ENCODE measurements around the gene PTX3.

PTX3 gene

DNA sequence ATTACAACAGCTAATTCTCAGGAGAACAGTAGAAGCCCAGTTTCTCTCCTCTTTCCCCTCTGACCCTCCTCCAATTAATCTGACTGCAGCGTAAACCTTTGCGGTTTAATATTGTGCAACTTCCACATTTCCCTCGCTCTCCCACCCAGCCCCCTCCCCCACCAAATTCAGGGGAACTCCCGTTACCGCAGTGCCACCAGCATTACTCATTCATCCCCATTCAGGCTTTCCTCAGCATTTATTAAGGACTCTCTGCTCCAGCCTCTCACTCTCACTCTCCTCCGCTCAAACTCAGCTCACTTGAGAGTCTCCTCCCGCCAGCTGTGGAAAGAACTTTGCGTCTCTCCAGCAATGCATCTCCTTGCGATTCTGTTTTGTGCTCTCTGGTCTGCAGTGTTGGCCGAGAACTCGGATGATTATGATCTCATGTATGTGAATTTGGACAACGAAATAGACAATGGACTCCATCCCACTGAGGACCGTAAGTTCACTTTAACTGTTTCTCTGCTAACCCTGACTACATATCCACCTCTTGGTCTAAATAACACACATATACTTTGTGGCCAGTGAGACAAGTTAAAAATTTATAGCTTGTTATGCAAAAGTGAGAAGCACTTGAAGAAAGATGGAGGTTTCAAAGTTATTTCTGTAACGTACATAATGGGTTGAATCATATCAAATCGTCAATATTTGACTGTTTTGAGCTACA, at the start of gene PTX3:
Gene PTX3 (plus strand): TSS at position 268 of the 709 bp plus-strand sequence. CDS start 84 bp downstream, at position 352.
- intact Hi-C loops (cut with DNase I): no loop called here
- DNase-seq: peak in 3 of 10 donors; percentile 7 to 50 (median 8)

DNA sequence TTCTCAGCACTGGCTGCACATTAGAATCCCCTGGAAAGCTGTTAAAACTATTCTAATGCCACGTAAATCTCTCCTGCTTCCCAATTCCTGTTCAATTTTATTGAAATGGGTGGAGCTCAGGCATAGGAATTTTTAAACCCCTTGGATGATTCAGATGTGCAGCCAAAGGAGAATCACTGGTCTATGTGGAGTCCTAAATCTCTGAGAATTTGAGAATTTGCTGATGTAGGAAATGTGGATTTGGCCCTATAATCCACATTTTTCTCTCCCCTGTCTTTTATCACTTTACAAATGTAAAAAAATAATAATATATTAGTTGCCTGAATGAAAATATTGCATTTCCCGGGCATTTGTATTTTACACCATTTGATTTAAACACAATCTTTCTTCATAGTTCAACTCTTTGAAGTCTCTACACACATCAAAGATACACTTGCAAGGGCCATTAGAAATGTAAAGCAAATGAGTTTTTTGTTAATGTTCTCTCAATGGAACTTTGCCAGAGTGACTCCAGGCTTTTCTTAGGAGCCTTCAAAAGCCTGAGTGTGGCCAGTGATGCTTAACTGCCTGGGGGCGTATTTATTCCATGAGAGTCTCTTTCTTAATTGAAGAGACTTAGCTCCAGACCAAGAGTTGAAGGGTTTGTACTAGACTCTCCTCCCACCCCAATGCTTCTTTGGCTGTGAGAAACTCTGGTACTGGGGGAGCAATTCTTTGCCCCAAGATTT, 48.8 kb upstream of the PTX3 start:
- intact Hi-C loops (cut with DNase I): no loop called here

DNA sequence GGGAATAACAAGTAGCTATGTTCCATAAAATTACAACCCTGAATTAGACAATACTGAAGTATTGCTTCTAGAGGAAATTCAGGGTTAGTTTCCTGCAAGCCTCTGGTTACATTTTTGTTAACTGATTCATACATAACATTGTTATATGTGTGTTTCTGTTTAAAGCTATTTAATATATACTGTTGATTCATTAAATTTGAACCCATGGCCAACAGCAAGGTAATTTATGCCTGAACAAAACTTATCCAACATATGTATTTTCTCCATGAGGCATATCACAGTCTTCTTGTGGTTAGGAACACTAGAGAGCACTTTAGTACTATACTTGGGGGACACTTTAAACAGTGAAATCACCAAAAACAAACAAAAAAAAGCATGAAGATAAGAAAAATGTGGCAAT, 47.7 kb upstream of the PTX3 start:
- DNase-seq: no peak
- intact Hi-C loops (cut with DNase I): no loop called here

More for the DNA sequence above, 48.8 kb upstream of the PTX3 start:
- DNase-seq: no peak

DNA sequence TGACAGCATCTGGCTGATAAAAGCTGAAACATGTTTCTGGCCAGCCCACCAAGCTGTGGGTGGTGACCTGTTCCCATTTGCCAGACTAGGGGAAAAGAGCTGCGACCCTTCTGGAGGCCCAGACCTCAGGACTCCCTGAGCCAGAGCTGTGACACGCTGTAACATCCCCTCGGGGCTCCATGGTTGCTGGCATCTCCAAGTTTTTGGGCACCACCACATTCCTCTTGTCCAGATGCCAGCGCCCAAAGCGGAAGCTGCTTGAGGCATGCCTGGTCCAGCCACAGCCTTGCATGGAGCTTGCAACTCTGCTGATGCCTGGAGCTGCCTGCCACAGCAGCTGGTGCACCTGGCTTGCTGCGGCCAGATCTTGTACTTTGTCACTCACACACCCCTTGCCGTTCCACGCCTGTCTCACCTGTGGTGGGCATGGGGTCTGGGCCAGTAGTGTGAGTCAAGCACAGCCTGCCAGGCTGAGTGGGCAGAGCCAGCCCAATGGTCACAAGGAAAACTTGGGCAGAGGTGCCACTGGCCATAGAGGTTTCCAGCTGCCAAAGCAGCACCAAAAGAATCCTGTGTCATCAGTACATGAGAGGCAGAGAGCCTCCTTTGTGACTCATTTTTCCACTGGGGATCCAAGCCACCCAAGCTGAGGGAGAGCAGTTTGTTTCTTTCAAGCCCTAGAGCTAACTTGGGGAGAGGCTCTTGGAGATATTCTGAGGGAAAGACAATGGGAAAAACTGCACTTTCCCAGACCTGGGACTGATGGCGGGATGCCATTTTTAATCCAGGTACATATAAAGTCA, 45.7 kb upstream of the PTX3 start:
- peak in 2 of 10 donors; percentile 75 to 79 for DNase-seq
- intact Hi-C loops (cut with DNase I): no loop called here

DNA sequence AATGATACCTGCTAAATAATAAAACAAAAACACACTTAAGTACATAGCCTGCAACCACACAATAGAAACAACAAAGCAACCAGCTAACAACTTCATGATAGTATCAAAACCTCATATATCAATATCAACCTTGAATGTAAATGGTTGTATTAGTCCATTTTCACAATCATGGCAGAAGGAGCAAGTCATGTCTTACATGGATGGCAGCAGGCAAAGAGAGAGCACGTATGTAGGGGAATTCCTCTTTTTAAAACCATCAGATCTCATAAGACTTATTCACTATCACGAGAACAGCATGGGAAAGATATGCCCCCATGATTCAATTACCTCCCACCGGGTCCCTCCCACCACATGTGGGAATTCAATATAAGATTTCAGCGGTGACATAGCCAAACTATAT, 44.5 kb upstream of the PTX3 start:
- no peak for DNase-seq
- intact Hi-C loops (cut with DNase I): no loop called here

DNA sequence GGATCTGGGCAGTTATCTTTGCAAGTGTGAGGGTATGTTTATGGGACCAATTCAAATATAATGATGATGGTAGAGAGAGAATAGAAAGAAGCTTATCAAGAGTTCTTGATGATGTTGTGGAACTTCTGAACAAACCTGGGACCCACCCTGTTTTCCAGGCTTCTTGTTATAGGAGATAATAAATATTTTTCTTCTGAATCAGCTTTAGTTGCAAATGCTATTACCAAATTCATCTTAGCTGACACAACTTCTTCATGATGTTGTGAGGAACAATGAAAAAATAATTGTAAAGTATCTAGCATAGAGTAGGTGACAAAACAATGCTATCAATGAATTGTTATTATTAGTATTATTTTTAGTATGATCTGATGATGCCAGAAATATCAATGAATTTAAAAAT, 43.5 kb upstream of the PTX3 start:
- DNase-seq: no peak
- intact Hi-C loops (cut with DNase I): no loop called here

DNA sequence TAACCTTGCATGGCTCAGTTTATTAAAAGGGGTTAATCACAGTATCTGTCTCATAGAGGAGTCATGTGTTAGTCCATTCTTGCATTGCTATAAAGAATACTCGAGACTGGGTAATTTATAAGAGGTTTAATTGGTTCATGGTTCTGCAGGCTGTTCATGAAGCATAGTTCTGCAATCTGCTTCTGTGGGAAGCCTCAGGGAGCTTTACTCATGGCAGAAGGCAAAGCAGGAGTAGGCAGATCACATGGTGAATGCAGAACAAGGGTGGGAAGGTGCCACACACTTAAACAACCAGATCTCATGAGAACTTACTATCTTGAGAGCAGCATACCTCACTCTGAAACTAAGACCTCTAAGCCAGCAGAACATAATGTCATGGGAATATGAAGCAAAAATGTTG, 42.2 kb upstream of the PTX3 start:
- no peak for DNase-seq
- intact Hi-C loops (cut with DNase I): no loop called here

DNA sequence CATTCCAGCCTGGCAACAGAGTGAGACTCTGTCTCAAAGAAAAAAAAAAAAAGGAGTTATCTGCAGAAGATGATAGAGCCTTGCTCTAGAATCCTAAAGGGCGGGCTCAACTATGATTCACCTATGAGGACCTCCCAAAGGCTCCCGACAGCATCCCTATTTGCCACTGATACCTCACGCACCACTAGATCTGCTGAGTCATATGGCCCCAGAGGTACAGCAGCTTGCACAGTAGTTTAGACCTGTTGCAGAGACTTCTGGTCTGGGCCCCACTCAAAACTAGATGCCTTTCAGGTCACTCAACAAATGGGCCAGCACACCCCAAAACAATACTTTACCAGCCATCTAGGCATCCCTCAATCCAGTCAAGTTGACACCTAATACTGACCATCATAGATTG, 38.1 kb upstream of the PTX3 start:
- no peak for DNase-seq
- intact Hi-C loops (cut with DNase I): no loop called here

DNA sequence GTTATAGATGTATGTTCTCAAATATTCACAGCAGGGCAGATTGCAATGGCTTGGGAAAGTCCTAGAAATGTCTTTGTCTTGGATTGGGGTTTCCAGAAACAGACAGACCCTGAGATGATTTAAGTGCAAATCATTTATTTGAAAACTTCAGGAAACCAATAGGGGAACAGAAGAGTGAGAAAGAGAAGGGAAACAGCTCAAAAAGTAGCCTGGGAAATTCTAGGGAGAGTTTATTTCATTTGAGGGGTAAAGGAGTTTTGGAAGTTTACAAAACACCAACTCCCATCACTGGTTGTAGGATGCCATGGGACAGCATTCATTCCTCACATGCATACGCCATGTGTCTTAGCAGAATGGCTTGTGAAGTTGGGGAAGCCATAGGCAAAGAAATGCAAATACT, 32.3 kb upstream of the PTX3 start:
- no peak for DNase-seq
- intact Hi-C loops (cut with DNase I): no loop called here

DNA sequence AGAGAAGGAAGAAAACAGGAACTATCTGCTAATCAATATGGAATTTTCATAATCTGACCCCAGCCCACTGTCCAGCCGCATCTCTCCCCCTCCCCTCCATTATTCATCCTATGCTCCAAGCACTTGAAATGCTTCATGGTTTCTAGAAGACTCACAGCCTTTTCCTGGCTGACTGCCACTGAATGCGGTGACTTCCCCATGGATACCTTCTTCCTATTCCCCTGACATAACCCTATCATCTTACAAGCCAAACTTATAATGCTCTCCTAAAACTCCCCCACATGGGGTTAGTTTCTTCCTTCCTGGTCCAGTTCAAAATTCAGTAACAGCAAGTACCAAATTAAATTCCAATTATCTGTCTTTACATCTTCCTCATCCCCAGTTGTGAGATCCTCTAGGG, 31.2 kb upstream of the PTX3 start:
- intact Hi-C loops (cut with DNase I): no loop called here
- DNase-seq: no peak

DNA sequence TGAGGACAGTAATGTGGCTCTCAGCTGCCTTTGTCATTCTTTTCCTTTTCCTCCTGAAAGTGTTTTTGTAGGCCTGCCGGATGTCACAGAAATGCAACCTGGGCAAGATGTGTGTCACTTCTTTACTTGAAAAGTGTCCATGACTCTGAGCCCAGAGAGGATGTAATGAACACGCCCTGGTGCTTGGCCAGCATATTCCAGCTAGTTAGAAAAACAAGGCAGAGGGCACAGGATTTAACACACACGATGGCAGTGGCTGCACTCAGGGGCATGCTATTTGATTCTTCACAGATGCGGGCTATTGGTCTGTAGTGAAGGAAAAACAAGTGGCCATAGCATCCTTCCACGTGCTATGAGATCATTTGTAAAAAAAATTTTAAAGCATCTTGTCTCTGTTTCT, 30.3 kb upstream of the PTX3 start:
- DNase-seq: no peak
- intact Hi-C loops (cut with DNase I): no loop called here

DNA sequence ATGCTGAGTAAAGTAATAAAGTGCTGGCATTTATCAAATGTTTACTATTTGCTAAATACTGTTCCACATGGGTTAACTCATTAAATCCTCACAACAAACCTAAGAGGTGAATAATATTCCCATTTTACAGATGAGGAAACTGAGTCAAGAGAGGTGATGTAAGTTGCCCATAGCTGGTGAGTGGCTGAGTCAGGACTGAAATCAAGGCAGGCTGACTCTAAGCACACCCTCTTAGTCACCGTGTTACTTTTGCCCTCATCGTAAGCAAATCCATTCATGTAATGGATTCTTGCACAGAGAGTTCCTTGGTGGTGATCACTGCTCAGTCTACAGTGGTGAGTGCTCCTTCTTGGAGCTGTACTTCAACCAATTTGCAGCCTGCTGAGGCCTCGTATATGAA, 28.9 kb upstream of the PTX3 start:
- DNase-seq: no peak
- intact Hi-C loops (cut with DNase I): no loop called here

DNA sequence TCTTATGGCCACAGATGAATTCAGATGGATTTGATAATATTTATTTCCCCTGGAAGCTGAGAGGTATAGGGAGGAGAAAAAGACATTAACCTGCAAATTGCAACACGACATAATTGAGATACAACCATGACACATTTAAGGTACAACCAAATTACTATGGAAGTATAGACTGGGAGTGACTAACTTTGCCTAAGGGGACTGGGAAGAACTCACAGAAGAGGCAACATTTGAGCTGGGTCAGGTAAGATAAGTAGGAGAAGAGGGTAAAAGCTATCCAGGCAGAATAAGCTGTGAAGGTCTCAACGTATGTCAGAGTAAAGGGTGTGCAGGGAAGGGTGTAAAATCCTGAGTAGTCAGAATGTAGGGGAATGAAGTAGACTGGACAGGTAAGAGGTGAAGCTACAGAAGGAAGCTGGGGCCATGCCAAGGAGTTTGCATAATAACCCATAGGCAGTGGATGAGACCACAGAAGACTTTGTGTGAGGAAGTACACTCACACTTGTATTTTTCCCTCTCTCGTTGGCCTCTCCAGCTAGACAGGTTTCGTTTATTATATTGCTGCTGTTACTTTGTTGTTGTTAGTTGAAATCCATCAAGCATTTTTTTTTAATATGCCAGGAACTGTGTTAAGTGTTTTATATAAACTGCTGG, 28.0 kb upstream of the PTX3 start:
- no peak for DNase-seq
- intact Hi-C loops (cut with DNase I): no loop called here

DNA sequence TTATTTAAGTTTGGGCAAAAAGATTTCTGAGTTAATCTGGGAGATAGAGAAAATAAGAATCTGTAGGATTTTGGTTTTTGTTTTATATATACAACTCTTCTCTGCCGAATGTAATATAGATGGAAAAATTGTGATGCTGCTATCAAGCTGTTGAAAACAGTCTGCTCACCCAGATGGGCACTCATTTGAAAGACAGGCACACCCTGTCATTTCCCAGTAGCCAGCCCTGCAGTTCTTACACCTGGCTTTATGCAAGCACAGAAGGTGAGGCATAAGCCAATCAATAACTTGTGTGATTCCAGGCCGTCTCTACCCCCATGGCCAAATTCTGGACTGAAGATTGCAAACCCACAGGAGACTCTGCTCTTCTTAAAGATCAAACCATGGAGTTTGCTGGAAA, 27.1 kb upstream of the PTX3 start:
- DNase-seq: no peak
- intact Hi-C loops (cut with DNase I): no loop called here

DNA sequence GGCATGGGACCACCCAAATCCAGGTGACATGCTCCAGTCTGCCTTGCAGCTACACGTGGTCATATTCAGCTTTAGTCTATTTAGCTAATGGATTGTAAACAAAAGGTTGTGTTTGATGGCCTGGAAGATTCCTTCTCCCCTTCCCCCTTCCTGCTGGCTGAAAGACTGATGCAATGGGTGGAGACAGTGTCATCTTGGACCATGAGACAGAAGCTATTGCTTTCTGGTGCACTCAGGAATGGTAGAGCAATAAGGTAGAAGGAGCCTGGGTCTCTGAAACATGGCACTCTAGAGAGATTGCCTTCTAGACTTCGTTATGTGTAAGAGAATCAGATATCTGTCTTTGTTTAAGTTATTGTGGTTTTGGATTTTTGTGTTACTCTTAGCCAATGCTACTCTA, 25.7 kb upstream of the PTX3 start:
- intact Hi-C loops (cut with DNase I): no loop called here
- DNase-seq: no peak

DNA sequence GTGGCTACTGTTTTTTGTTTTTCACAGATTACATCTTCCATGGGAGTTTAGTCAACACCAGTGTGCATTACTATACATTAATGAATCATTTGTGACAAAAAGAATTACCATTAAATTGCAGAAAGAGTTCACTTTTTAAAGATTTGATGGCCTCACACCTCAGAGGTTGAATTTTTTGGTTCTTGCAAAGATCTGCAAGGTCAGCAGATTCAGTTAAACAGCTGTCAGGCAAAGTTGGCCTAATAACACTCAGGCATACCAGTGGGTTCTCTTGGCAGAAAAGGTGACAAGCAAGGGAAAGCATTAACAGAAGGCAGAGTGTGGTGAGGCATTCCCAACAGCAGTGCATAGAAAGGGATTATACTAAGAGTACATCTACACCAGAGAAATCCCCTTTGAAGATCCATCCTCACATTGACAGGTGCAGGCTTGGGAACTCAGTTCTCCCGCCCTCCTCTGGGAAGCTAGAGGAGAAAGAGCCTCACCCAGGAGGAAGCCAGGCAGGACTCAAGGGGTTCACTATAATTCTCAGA, 24.3 kb upstream of the PTX3 start:
- intact Hi-C loops (cut with DNase I): no loop called here
- DNase-seq: no peak

DNA sequence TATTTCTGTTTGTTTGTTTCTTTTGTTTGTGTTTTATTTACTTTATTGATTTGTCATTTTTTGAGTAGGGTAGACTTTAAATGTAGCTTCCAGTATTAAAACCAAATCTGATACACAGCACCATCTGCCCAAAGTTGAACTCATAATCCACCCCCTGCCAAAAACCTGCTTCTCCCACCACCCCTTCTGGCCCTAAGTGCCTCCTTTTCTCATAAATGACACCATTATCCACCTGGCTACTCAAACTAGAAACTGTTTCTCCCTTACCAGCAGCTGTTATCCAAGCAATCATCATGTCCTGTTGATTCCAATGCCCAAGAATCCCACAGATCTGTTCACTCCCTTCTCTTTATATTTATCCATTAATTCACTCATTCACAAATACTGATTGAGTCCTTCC, 21.8 kb upstream of the PTX3 start:
- intact Hi-C loops (cut with DNase I): no loop called here
- DNase-seq: no peak

DNA sequence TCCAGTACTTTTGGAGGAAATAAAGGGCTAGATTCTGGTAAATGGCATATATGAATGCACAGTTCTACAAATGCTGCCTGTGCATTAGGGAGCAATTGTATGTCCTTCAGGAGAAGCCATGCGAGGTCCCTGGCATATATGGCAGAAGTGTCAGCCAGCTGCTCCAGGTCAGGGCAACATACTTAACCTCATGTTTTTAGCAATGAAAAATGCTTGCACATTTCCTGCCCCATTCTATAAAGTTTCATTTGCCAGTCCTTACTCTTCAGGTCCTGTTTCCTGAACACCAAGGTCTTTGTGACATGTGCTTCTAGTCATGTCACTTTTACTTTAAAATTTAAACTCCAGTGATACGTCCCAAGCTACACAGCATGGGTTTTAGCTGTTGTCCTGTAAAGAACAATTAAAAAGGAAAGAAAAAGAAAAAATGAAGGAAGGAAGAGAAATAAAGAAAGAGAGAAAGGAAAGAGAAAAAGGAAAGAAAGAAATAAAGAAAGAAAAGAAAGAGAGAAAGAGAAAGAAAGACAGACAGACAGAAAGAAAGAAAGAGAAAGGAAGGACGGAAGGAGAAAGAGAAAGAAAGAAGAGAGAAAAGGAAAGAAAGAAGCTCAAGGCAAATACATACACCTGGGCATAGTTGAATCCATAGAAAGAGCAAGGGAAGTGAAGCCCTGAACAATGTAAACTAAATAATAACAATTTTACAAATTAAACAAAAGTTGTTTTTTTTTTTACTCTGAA, 20.1 kb upstream of the PTX3 start:
- intact Hi-C loops (cut with DNase I): no loop called here
- DNase-seq: no peak

DNA sequence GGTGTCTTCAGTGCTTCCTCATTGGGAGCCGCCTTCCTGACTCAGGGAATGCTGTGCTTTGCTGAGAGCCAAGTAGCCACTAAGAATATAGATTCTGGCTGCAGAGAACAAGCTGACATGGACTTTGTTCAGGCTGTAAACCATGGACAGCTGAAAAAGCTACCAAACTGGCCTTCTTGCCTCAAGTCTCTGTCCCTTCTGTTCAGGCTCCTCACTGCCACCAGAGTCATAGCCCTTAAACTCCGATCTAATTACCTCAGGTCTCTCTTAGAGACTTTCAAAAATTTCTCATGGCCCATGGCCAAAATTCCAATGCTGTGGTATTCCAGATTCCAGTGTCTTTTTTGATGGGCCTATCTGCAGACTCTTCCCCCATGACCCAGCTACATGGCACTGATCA, 19.4 kb upstream of the PTX3 start:
- DNase-seq: no peak
- intact Hi-C loops (cut with DNase I): no loop called here

DNA sequence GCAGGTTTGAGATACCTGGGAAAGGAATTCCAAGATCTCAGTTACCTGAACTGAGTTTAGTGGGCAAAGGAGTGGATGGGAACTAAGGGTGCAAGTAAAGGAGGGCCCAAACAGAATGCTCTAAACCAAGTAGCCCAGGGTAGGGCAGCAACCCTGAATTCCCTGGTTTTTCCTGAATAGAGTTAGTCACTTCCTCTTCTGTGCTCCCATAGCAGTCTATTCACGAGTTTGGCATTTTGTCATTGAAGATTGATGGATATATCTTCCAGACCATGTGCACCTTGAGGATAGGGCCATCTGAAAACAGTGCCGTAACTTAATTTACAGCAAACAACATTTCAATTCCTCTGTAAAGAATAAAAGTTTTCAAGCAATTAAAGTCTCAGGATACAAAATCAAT, 18.5 kb upstream of the PTX3 start:
- no peak for DNase-seq
- intact Hi-C loops (cut with DNase I): no loop called here
